Ascending aorta (tissue), 2 donors: ENCODE data around the gene USP28. TPM values are rescaled to one million over a fixed set of nuclear protein-coding genes. Genes with fewer than 3 reads are reported as not detected.
"Not testable (repeated sequence)": the region's sequence is repeated elsewhere in the genome, so short reads cannot be mapped to it uniquely, and the experiment has no call there.

Experiments
- DNase-seq, 2 donors: peaks; one replicate each; pipeline ENCODE4 v3.0.0-alpha.2; 2019; ENCODE audit warnings: low spot score in 2 of 2
- H3K27ac ChIP-seq, 2 donors: fragments of 200-600 bp; sonication (generic); one replicate each; pipeline ENCODE4 v1.5.1; 2016 to 2017; ENCODE audit warnings: mild to moderate bottlenecking in 1 of 2
- H3K27me3 ChIP-seq: fragments of 200-600 bp; sonication (generic); one replicate; pipeline ENCODE4 v1.5.1; 2017
- H3K36me3 ChIP-seq, 2 donors: fragments of 200-600 bp; sonication (generic); one replicate each; pipeline ENCODE4 v1.5.1; 2016
- H3K4me1 ChIP-seq, 2 donors: fragments of 200-600 bp; sonication (generic); one replicate each; pipeline ENCODE4 v1.5.1; 2016 to 2017; ENCODE audit warnings: mild to moderate bottlenecking in 1 of 2
- H3K4me3 ChIP-seq, 2 donors: fragments of 200-600 bp; sonication (generic); one replicate each; pipeline ENCODE4 v1.5.1; 2016 to 2017; ENCODE audit warnings: mild to moderate bottlenecking in 1 of 2
- H3K9me3 ChIP-seq, 2 donors: fragments of 200-600 bp; sonication (generic); one replicate each; pipeline ENCODE4 v1.5.1; 2016
- intact Hi-C: fragments of 100-400 bp; cut with DNase I; formaldehyde crosslinking; loops from one replicate; pipeline ENCODE4 v1.15.1; 2023
- total RNA-seq: library from RNA; depleted of rRNA; stranded (reverse); fragments of >200 nt; gene quantifications from one replicate; pipeline ENCODE4 v1.1.0, GENCODE V29; 2016
- TF ChIP-seq, protein P1 (sequence below), 3 experiments: fragments of 200-600 bp in 2 of 3; fragments of 450-650 bp in 1 of 3; sonication (generic) in 2 of 3; IDR thresholded peaks; one replicate each; pipeline ENCODE4 v1.5.1; 2016 to 2019; ENCODE audit warnings: antibody characterized with exemption in 3 of 3, mild to moderate bottlenecking in 1 of 3, moderate library complexity in 1 of 3

USP28 gene
- total RNA-seq, 1 donor from 2014 or later: 2.9 TPM

DNA sequence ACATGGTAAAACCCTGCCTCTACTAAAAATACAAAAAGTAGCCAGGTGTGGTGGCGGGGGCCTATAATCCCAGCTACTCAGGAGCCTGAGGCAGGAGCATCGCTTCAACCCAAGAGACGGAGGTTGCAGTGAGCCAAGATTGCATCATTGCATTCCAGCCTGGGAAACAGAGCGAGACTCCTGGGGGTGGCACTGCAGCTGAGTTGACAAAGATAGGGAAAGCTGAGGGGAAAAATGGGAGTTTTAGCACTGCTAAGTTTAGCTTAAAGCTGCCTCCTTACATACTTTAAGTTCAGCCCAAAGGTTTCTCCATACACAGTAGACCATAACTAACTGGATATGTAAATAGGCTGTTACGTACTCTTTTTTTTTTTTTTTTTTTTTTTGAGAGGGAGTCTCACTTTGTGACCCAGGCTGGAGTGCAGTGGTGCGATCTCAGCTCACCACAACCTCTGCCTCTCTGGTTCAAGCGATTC is 9.0 kb upstream of the USP28 start:
- H3K27me3 ChIP-seq: no peaks in the 10 kb centered on the region
- no peaks in the 10 kb centered on the region for H3K9me3 ChIP-seq
- TF ChIP-seq, protein P1, sequence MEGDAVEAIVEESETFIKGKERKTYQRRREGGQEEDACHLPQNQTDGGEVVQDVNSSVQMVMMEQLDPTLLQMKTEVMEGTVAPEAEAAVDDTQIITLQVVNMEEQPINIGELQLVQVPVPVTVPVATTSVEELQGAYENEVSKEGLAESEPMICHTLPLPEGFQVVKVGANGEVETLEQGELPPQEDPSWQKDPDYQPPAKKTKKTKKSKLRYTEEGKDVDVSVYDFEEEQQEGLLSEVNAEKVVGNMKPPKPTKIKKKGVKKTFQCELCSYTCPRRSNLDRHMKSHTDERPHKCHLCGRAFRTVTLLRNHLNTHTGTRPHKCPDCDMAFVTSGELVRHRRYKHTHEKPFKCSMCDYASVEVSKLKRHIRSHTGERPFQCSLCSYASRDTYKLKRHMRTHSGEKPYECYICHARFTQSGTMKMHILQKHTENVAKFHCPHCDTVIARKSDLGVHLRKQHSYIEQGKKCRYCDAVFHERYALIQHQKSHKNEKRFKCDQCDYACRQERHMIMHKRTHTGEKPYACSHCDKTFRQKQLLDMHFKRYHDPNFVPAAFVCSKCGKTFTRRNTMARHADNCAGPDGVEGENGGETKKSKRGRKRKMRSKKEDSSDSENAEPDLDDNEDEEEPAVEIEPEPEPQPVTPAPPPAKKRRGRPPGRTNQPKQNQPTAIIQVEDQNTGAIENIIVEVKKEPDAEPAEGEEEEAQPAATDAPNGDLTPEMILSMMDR (IDR thresholded peaks at IDR 0.05): no peak
- H3K36me3 ChIP-seq: no peaks in the 10 kb centered on the region
- intact Hi-C loops: no loop called here
- no peak overlapping the region for H3K4me3 ChIP-seq
- no peak for DNase-seq
- H3K4me1 ChIP-seq: no peaks in the 10 kb centered on the region
- H3K27ac ChIP-seq: no peak overlapping the region

DNA sequence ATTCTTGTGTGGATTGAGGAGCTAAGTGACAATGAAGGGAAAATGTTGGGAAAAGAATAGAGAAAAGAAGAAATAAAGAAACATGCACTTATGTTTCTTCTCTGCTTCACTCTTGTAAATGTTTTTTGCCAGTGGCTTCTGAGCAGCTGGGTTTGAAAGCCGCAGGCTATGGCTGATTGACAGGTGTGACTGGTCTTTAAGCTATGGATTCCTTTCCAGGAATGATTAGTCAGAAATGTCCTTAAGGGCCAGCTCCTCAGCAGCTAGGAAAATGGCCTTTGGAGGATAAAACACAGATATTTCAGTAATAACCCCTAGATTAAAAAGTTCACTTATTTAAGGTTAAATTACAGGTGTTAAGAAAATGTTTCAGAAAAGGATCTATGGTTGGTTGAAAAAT is 6.5 kb upstream of the USP28 start:
- no peak overlapping the region for H3K4me3 ChIP-seq
- H3K27ac ChIP-seq: no peak overlapping the region
- intact Hi-C loops: no loop called here
- no peak for DNase-seq
- no peaks in the 10 kb centered on the region for H3K9me3 ChIP-seq
- TF ChIP-seq, protein P1 (IDR thresholded peaks at IDR 0.05): no peak
- H3K27me3 ChIP-seq: no peaks in the 10 kb centered on the region
- H3K4me1 ChIP-seq: no peaks in the 10 kb centered on the region
- H3K36me3 ChIP-seq: no peaks in the 10 kb centered on the region

- intact Hi-C loops: no loop called here
- Histone ChIP-seq H3K27me3 (no peaks in the 10 kb centered on the region), H3K4me3 (no peak overlapping the region), H3K36me3 (no peaks in the 10 kb centered on the region), H3K27ac (no peak overlapping the region), H3K4me1 (peaks cover 0 to 3% of the 10 kb centered on the region in 2 donors), H3K9me3 (no peaks in the 10 kb centered on the region)
- no peak for DNase-seq
- TF ChIP-seq, protein P1 (IDR thresholded peaks at IDR 0.05): no peak
Observed at GRCh38 chr11:113880971-113881370, 5.6 kb upstream of the USP28 start.

- not testable (repeated sequence) for H3K4me1 ChIP-seq, H3K9me3 ChIP-seq, H3K27ac ChIP-seq, H3K36me3 ChIP-seq, H3K4me3 ChIP-seq, H3K27me3 ChIP-seq
- intact Hi-C loops: loop anchor here (5.0 to 10.0 kb wide), 2 partner anchors 567 to 1625 kb away; partner anchors contain the start of genes CADM1 and TTC12
- DNase-seq: peak in 1 of 2 donors; percentile 51
Observed at GRCh38 chr11:113879446-113879845, 4.1 kb upstream of the USP28 start.

- H3K4me3 ChIP-seq: no peak overlapping the region
- H3K27ac ChIP-seq: no peak overlapping the region
- H3K4me1 ChIP-seq: peaks cover 0 to 18% of the 10 kb centered on the region in 2 donors
- no peaks in the 10 kb centered on the region for H3K9me3 ChIP-seq
- H3K36me3 ChIP-seq: no peaks in the 10 kb centered on the region
- H3K27me3 ChIP-seq: no peaks in the 10 kb centered on the region
- TF ChIP-seq, protein P1 (IDR thresholded peaks at IDR 0.05): no peak
- no peak for DNase-seq
- intact Hi-C loops: loop anchor here (5.0 to 10.0 kb wide), 2 partner anchors 565 to 1627 kb away; partner anchors contain the start of genes CADM1 and TTC12
Observed at GRCh38 chr11:113877670-113878055, 2.3 kb upstream of the USP28 start.

GRCh38 chr11:113876798-113877669 is 1.7 kb upstream of the USP28 start:
- intact Hi-C loops: loop anchor here (5.0 to 10.0 kb wide), 2 partner anchors 565 to 1628 kb away; partner anchors contain the start of genes CADM1 and TTC12
- no peak overlapping the region for H3K27ac ChIP-seq
- H3K27me3 ChIP-seq: no peaks in the 10 kb centered on the region
- DNase-seq: no peak
- no peak overlapping the region for H3K4me3 ChIP-seq
- H3K36me3 ChIP-seq: no peaks in the 10 kb centered on the region
- H3K4me1 ChIP-seq: peaks cover 0 to 18% of the 10 kb centered on the region in 2 donors
- no peaks in the 10 kb centered on the region for H3K9me3 ChIP-seq
- TF ChIP-seq, protein P1 (IDR thresholded peaks at IDR 0.05): no peak
